SK-N-SH (cell line): ENCODE data around the gene PCSK9. TPM values are rescaled to one million over a fixed set of nuclear protein-coding genes. Genes with fewer than 3 reads are reported as not detected.

ENCODE experiments used
- CTCF ChIA-PET: fragments of 300-600, 350-600 bp; formaldehyde crosslinking; extraction: SDS; loops from one replicate; lab custom pipeline; 2021; lab: Yijun Ruan, JAX
- POLR2A ChIA-PET: fragments of 350-600 bp; sonication (Branson Sonifier 250); formaldehyde crosslinking; extraction: SDS; loops from one replicate; lab custom pipeline; 2020; ENCODE audit warnings: antibody characterized with exemption, inconsistent platforms; lab: Yijun Ruan, JAX
- DNase-seq: peaks from one replicate; pipeline ENCODE4 v3.0.0; 2012
- H2AFZ ChIP-seq: fragments of 200-600 bp; sonication (generic); 2 replicates; pipeline ENCODE4 v1.8.1; 2016; ENCODE audit warnings: antibody characterized with exemption, mild to moderate bottlenecking, low read depth
- H3F3A ChIP-seq: fragments of 200-600 bp; sonication (generic); replicated peaks from 2 replicates; pipeline ENCODE3; 2016; ENCODE audit warnings: antibody characterized with exemption, mild to moderate bottlenecking; ENCODE audit not compliant: insufficient read depth
- H3K27ac ChIP-seq, 2 experiments: fragments of 200-500 bp in 1 of 2; fragments of 200-600 bp in 1 of 2; sonication (Bioruptor generic) in 1 of 2; sonication (generic), shearing (Covaris generic) in 1 of 2; 2 replicates each; pipeline versions ENCODE4 v1.5.1 to v1.6.1; 2014 to 2016; ENCODE audit warnings: low read depth in 2 of 2, inconsistent platforms in 1 of 2, low read length in 1 of 2, mild to moderate bottlenecking in 1 of 2, mixed read lengths in 1 of 2
- H3K27me3 ChIP-seq: fragments of 200-600 bp; sonication (generic), shearing (Covaris generic); 2 replicates; pipeline ENCODE4 v1.6.1; 2016; ENCODE audit warnings: mixed run types; ENCODE audit not compliant: insufficient read depth
- H3K36me3 ChIP-seq, 2 experiments: fragments of 200-500 bp in 1 of 2; fragments of 200-600 bp in 1 of 2; sonication (Bioruptor generic) in 1 of 2; sonication (generic) in 1 of 2; replicated peaks in 1 of 2; 2 replicates each; pipeline versions ENCODE3 to v1.5.1; 2014 to 2016; ENCODE audit warnings: low read length in 1 of 2, mild to moderate bottlenecking in 1 of 2; ENCODE audit not compliant: insufficient read depth in 2 of 2, control insufficient read depth in 1 of 2
- H3K4me1 ChIP-seq, 2 experiments: fragments of 200-500 bp in 1 of 2; fragments of 200-600 bp in 1 of 2; sonication (Bioruptor generic) in 1 of 2; sonication (generic), shearing (Covaris generic) in 1 of 2; 2 replicates each; pipeline versions ENCODE4 v1.5.1 to v1.6.1; 2014 to 2016; ENCODE audit warnings: low read depth in 1 of 2, low read length in 1 of 2, mixed run types in 1 of 2; ENCODE audit not compliant: insufficient read depth in 2 of 2, control insufficient read depth in 1 of 2
- H3K4me2 ChIP-seq: fragments of 200-600 bp; sonication (generic), shearing (Covaris generic); 2 replicates; pipeline ENCODE4 v1.6.1; 2017; ENCODE audit warnings: mixed run types
- H3K4me3 ChIP-seq, 2 experiments: fragments of 200-500 bp in 1 of 2; fragments of 200-600 bp in 1 of 2; sonication (Bioruptor generic) in 1 of 2; sonication (generic), shearing (Covaris generic) in 1 of 2; 2 replicates each; pipeline versions ENCODE4 v1.5.1 to v1.8.1; 2014 to 2016; ENCODE audit warnings: low read depth in 2 of 2, inconsistent platforms in 1 of 2, low read length in 1 of 2, mild to moderate bottlenecking in 1 of 2, mixed read lengths in 1 of 2, moderate library complexity in 1 of 2
- H3K79me2 ChIP-seq: fragments of 200-600 bp; sonication (generic); 2 replicates; pipeline ENCODE4 v1.8.1; 2017; ENCODE audit warnings: mild to moderate bottlenecking; ENCODE audit not compliant: insufficient read depth
- H3K9ac ChIP-seq: fragments of 200-600 bp; sonication (generic); 2 replicates; pipeline ENCODE4 v1.6.1; 2017; ENCODE audit warnings: mixed run types
- H3K9me2 ChIP-seq: fragments of 200-600 bp; sonication (generic); 2 replicates; pipeline ENCODE4 v1.6.1; 2017; ENCODE audit warnings: mixed run types
- H3K9me3 ChIP-seq: fragments of 200-600 bp; sonication (generic); 2 replicates; pipeline ENCODE4 v1.6.1; 2017; ENCODE audit warnings: mixed run types, mild to moderate bottlenecking, moderate library complexity
- H4K20me1 ChIP-seq: fragments of 200-600 bp; sonication (generic); 2 replicates; pipeline ENCODE4 v1.6.1; 2017; ENCODE audit warnings: mild to moderate bottlenecking, mixed run types; ENCODE audit not compliant: insufficient read depth
- EP300 ChIP-seq, 2 experiments: IDR thresholded peaks; 2 replicates each; pipeline versions ENCODE4 v1.4.0 to v1.6.1; 2012; ENCODE audit warnings: borderline replicate concordance in 1 of 2, low read depth in 1 of 2, low read length in 1 of 2
- FOSL2 ChIP-seq: IDR thresholded peaks from 2 replicates; pipeline ENCODE4 v1.4.0; 2012; ENCODE audit warnings: low read depth, mild to moderate bottlenecking, moderate library complexity, borderline replicate concordance
- GATA2 ChIP-seq: sonication (generic); formaldehyde crosslinking; IDR thresholded peaks from 2 replicates; pipeline ENCODE4 v1.5.0; 2020; ENCODE audit warnings: mild to moderate bottlenecking, missing genetic modification reagents
- NFIC ChIP-seq: IDR thresholded peaks from 2 replicates; pipeline ENCODE4 v1.4.0; 2012; ENCODE audit warnings: borderline replicate concordance
- POLR2AphosphoS5 ChIP-seq: IDR thresholded peaks from 2 replicates; pipeline ENCODE4 v1.6.1; 2012; ENCODE audit warnings: low read depth, low read length
- RAD21 ChIP-seq: IDR thresholded peaks from 2 replicates; pipeline ENCODE4 v1.6.1; 2012; ENCODE audit warnings: mild to moderate bottlenecking, low read length
- SMC3 ChIP-seq: IDR thresholded peaks from 2 replicates; pipeline ENCODE4 v1.6.1; 2012; ENCODE audit warnings: low read depth, low read length, improper control_type of control experiment
- TCF12 ChIP-seq: IDR thresholded peaks from 2 replicates; pipeline ENCODE4 v1.4.0; 2012
- YY1 ChIP-seq: IDR thresholded peaks from 2 replicates; pipeline ENCODE4 v1.4.0; 2012; ENCODE audit warnings: low read depth, mild to moderate bottlenecking
- WGBS: methylation state at CpG from one replicate; pipeline ENCODE4 v1.1.6; 2017; ENCODE audit warnings: low lambda C conversion rate; 5-methylcytosine and 5-hydroxymethylcytosine counted together
- polyA plus RNA-seq, 3 experiments: library from polyadenylated mRNA; depleted of rRNA; stranded (reverse); fragments of >200 nt; gene quantifications; 2 replicates each; pipeline ENCODE4 v1.2.3, GENCODE V29; 2012
- TF ChIP-seq, protein P1 (sequence below): IDR thresholded peaks from 2 replicates; pipeline ENCODE4 v1.6.1; 2012; ENCODE audit warnings: mild to moderate bottlenecking, low read depth, low read length, moderate library complexity
- TF ChIP-seq, protein P2 (sequence below): IDR thresholded peaks from 2 replicates; pipeline ENCODE4; 2012
- TF ChIP-seq, protein P3 (sequence below): IDR thresholded peaks from 2 replicates; pipeline ENCODE4 v1.4.0; 2012; ENCODE audit warnings: low read depth, borderline replicate concordance
- TF ChIP-seq, protein P4 (sequence below): fragments of 150-350 bp; IDR thresholded peaks from 2 replicates; pipeline ENCODE4 v1.6.1; 2017; ENCODE audit warnings: antibody characterized with exemption, low read length, low read depth, borderline replicate concordance
- TF ChIP-seq, protein P5 (sequence below): fragments of 200-600 bp; sonication (generic); IDR thresholded peaks from 2 replicates; pipeline ENCODE4 v1.6.1; 2017; ENCODE audit warnings: antibody characterized with exemption, mild to moderate bottlenecking, moderate library complexity

PCSK9 gene
- polyA plus RNA-seq, 1 of the 3 experiments (the other 2 are of a cell fraction), result 0.02 TPM

DNA sequence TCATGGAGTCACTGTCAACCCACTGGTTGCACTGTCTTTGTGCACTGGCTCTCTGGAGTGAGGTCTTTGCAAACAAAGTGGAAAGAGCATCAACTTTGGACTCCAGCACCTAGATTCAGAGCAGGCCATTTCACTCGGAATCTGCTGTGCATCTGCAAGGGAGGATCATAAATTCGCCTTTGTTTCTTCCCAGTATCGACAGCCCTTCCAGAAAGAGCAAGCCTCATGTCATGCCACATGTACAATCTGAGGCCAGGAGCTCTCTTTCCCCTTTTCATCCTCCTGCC is 853 bp upstream of the PCSK9 start:
- H3K27me3 ChIP-seq, result peaks cover 68% of the 10 kb centered on the region
- H3K36me3 ChIP-seq, result no peaks in the 10 kb centered on the region
- no peaks in the 10 kb centered on the region for H3F3A ChIP-seq
- no peak overlapping the region for H3K9ac ChIP-seq
- no peak overlapping the region for H2AFZ ChIP-seq
- H3K4me3 ChIP-seq, result no peak overlapping the region
- no peak for DNase-seq
- H3K79me2 ChIP-seq, result no peaks in the 10 kb centered on the region
- H3K9me3 ChIP-seq, result no peaks in the 10 kb centered on the region
- ChIA-PET POLR2A (no interaction called here), CTCF (interaction anchor here (0.7 to 3.0 kb wide), 3 partner anchors 16 to 88 kb away, joined by 3 to 15 read pairs (median 3); no protein-coding TSS in a partner anchor)
- H4K20me1 ChIP-seq, result no peaks in the 10 kb centered on the region
- peaks cover 0 to 16% of the 10 kb centered on the region in 2 experiments; a peak in 1 of 4 replicates for H3K4me1 ChIP-seq
- no peaks in the 10 kb centered on the region for H3K9me2 ChIP-seq
- no peak overlapping the region for H3K27ac ChIP-seq
- 61% methylated on average over 3 of the region's 3 CpGs for WGBS
- TF ChIP-seq, protein P1, sequence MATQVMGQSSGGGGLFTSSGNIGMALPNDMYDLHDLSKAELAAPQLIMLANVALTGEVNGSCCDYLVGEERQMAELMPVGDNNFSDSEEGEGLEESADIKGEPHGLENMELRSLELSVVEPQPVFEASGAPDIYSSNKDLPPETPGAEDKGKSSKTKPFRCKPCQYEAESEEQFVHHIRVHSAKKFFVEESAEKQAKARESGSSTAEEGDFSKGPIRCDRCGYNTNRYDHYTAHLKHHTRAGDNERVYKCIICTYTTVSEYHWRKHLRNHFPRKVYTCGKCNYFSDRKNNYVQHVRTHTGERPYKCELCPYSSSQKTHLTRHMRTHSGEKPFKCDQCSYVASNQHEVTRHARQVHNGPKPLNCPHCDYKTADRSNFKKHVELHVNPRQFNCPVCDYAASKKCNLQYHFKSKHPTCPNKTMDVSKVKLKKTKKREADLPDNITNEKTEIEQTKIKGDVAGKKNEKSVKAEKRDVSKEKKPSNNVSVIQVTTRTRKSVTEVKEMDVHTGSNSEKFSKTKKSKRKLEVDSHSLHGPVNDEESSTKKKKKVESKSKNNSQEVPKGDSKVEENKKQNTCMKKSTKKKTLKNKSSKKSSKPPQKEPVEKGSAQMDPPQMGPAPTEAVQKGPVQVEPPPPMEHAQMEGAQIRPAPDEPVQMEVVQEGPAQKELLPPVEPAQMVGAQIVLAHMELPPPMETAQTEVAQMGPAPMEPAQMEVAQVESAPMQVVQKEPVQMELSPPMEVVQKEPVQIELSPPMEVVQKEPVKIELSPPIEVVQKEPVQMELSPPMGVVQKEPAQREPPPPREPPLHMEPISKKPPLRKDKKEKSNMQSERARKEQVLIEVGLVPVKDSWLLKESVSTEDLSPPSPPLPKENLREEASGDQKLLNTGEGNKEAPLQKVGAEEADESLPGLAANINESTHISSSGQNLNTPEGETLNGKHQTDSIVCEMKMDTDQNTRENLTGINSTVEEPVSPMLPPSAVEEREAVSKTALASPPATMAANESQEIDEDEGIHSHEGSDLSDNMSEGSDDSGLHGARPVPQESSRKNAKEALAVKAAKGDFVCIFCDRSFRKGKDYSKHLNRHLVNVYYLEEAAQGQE, result no peak
- TF ChIP-seq, protein P2, sequence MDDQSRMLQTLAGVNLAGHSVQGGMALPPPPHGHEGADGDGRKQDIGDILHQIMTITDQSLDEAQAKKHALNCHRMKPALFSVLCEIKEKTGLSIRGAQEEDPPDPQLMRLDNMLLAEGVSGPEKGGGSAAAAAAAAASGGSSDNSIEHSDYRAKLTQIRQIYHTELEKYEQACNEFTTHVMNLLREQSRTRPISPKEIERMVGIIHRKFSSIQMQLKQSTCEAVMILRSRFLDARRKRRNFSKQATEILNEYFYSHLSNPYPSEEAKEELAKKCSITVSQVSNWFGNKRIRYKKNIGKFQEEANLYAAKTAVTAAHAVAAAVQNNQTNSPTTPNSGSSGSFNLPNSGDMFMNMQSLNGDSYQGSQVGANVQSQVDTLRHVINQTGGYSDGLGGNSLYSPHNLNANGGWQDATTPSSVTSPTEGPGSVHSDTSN, result no peak
- TF ChIP-seq SMC3, result no peak
- TF ChIP-seq YY1, result no peak
- H3K4me2 ChIP-seq, result no peak overlapping the region

DNA sequence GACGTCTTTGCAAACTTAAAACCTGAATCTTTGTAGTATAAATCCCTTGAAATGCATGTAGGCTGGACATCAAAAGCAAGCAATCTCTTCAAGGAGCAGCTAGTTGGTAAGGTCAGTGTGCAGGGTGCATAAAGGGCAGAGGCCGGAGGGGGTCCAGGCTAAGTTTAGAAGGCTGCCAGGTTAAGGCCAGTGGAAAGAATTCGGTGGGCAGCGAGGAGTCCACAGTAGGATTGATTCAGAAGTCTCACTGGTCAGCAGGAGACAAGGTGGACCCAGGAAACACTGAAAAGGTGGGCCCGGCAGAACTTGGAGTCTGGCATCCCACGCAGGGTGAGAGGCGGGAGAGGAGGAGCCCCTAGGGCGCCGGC is 390 bp upstream of the PCSK9 start:
- Histone ChIP-seq H3K27ac (no peak overlapping the region), H3K36me3 (no peaks in the 10 kb centered on the region), H3F3A (no peaks in the 10 kb centered on the region), H3K27me3 (peaks cover 64% of the 10 kb centered on the region), H3K4me3 (no peak overlapping the region), H4K20me1 (no peaks in the 10 kb centered on the region), H3K4me1 (peaks cover 0 to 16% of the 10 kb centered on the region in 2 experiments; a peak in 1 of 4 replicates), H3K79me2 (no peaks in the 10 kb centered on the region), H3K9me3 (no peaks in the 10 kb centered on the region), H3K9me2 (no peaks in the 10 kb centered on the region), H3K9ac (no peak overlapping the region), H3K4me2 (peak overlapping the region; percentile 62; the same call in 1 of the 2 replicates), H2AFZ (no peak overlapping the region)
- ChIA-PET CTCF (interaction anchor here (0.7 to 3.0 kb wide), 3 partner anchors 10 to 88 kb away, joined by 3 to 15 read pairs (median 7); no protein-coding TSS in a partner anchor), POLR2A (no interaction called here)
- no peak for DNase-seq
- 43% methylated on average over 9 of the region's 9 CpGs for WGBS
- TF ChIP-seq FOSL2 (no peak), TCF12 (no peak), POLR2AphosphoS5 (no peak), NFIC (no peak), EP300 (IDR thresholded peaks at IDR 0.05; ENCODE audit: borderline replicate concordance in 1 of 2, low read depth in 1 of 2, low read length in 1 of 2) (no peak), GATA2 (CRISPR knock-in tag) (no peak), RAD21 (no peak)
- TF ChIP-seq, protein P3, sequence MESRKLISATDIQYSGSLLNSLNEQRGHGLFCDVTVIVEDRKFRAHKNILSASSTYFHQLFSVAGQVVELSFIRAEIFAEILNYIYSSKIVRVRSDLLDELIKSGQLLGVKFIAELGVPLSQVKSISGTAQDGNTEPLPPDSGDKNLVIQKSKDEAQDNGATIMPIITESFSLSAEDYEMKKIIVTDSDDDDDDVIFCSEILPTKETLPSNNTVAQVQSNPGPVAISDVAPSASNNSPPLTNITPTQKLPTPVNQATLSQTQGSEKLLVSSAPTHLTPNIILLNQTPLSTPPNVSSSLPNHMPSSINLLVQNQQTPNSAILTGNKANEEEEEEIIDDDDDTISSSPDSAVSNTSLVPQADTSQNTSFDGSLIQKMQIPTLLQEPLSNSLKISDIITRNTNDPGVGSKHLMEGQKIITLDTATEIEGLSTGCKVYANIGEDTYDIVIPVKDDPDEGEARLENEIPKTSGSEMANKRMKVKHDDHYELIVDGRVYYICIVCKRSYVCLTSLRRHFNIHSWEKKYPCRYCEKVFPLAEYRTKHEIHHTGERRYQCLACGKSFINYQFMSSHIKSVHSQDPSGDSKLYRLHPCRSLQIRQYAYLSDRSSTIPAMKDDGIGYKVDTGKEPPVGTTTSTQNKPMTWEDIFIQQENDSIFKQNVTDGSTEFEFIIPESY, result no peak
- TF ChIP-seq, protein P4, sequence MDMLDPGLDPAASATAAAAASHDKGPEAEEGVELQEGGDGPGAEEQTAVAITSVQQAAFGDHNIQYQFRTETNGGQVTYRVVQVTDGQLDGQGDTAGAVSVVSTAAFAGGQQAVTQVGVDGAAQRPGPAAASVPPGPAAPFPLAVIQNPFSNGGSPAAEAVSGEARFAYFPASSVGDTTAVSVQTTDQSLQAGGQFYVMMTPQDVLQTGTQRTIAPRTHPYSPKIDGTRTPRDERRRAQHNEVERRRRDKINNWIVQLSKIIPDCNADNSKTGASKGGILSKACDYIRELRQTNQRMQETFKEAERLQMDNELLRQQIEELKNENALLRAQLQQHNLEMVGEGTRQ, result no peak
- TF ChIP-seq, protein P5, sequence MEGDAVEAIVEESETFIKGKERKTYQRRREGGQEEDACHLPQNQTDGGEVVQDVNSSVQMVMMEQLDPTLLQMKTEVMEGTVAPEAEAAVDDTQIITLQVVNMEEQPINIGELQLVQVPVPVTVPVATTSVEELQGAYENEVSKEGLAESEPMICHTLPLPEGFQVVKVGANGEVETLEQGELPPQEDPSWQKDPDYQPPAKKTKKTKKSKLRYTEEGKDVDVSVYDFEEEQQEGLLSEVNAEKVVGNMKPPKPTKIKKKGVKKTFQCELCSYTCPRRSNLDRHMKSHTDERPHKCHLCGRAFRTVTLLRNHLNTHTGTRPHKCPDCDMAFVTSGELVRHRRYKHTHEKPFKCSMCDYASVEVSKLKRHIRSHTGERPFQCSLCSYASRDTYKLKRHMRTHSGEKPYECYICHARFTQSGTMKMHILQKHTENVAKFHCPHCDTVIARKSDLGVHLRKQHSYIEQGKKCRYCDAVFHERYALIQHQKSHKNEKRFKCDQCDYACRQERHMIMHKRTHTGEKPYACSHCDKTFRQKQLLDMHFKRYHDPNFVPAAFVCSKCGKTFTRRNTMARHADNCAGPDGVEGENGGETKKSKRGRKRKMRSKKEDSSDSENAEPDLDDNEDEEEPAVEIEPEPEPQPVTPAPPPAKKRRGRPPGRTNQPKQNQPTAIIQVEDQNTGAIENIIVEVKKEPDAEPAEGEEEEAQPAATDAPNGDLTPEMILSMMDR, result no peak
- TF ChIP-seq, protein P1, result no peak
